ENCODE results near the gene ZNF26.

DNA sequence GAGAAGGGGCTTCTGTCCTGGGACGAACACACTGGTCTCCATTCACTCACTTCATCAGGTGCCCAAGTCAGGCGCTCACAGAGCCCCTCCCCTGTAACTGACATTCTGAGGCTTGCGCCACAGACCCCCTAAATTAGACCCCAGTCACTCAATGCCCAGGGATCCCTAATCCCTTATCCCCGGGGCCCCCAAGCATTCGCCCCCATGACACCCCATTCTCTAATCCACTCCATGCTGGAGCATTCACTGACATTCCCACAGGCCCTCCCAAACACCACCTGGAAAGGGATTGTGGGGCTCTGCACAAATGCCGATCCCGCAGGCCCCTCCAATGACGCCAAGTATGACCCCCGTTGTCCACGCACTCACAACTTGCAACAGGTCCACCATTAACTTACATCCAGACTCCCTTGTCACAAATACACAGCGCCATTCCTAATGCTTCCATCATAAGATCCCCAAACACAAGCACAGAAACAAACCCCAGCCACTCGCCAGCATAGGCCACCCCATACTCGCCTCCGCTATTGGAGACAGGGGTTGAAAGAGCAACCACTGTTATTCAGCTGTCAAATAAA lies 31.6 kb upstream of the ZNF26 start:
- TF ChIP-seq POLR2AphosphoS5 (IDR thresholded peaks at IDR 0.05) = no peak
- TF ChIP-seq, protein P1, sequence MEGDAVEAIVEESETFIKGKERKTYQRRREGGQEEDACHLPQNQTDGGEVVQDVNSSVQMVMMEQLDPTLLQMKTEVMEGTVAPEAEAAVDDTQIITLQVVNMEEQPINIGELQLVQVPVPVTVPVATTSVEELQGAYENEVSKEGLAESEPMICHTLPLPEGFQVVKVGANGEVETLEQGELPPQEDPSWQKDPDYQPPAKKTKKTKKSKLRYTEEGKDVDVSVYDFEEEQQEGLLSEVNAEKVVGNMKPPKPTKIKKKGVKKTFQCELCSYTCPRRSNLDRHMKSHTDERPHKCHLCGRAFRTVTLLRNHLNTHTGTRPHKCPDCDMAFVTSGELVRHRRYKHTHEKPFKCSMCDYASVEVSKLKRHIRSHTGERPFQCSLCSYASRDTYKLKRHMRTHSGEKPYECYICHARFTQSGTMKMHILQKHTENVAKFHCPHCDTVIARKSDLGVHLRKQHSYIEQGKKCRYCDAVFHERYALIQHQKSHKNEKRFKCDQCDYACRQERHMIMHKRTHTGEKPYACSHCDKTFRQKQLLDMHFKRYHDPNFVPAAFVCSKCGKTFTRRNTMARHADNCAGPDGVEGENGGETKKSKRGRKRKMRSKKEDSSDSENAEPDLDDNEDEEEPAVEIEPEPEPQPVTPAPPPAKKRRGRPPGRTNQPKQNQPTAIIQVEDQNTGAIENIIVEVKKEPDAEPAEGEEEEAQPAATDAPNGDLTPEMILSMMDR (IDR thresholded peaks at IDR 0.05) = no peak

Data from sigmoid colon (tissue), 4 donors.